Activated effector memory CD4-positive, alpha-beta T cell treated with Interleukin-2 at 50 U/mL for 16 hours (primary cell): ENCODE data around the gene CNPY2.
A peak's percentile ranks its signal among the peaks of the same experiment; 100 is the strongest.
"Not testable (repeated sequence)": the region's sequence is repeated elsewhere in the genome, so short reads cannot be mapped to it uniquely, and the experiment has no call there.

ENCODE experiments used
- DNase-seq: peaks from one replicate; pipeline ENCODE4 v3.0.0-alpha.2; 2020

Gene CNPY2

DNA sequence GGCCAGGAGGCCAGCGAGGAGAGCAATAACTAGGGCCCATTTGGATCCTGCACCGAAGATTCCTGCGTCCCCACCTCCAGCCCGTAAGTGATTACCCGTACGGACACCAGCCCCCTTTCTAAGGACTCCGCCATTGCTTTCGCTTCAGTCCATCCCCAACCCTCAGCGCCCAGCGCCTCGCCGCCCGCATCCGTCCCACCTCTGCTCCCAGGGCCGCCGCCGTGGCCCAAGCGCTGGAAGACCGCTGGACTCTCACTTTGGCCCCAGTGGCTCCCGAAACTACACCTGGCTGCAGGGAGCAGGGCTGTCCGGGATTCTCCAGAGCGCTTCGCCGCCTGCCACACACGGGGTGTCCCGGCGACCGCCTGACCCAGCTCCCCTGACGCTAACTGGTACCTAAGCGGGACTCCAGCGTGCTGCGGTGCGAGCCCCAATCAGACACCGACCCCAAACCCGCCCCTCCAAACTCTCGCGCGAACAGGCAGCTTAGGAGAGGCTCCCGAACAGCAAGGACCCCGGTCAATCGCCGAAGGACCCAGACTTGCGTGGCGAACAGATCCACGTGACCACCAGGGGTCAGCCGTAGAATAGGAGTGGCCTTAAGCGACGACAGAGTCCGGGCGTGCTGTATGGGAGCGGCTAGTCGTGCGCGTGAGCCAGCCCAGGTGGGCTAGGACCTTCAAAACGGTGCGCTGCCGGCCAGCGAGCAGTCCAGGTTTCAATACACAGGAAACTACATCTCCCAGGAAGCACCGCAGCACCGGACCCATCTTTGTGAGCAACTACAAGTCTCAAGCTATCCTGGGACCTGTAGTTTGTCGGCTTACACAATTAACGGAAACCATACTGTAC is at the start of gene CNPY2:
CNPY2 (minus strand) TSS at position 367 of the 852 bp plus-strand sequence. CDS start 771 bp downstream, outside the sequence.
- peak; percentile 86 for DNase-seq

DNA sequence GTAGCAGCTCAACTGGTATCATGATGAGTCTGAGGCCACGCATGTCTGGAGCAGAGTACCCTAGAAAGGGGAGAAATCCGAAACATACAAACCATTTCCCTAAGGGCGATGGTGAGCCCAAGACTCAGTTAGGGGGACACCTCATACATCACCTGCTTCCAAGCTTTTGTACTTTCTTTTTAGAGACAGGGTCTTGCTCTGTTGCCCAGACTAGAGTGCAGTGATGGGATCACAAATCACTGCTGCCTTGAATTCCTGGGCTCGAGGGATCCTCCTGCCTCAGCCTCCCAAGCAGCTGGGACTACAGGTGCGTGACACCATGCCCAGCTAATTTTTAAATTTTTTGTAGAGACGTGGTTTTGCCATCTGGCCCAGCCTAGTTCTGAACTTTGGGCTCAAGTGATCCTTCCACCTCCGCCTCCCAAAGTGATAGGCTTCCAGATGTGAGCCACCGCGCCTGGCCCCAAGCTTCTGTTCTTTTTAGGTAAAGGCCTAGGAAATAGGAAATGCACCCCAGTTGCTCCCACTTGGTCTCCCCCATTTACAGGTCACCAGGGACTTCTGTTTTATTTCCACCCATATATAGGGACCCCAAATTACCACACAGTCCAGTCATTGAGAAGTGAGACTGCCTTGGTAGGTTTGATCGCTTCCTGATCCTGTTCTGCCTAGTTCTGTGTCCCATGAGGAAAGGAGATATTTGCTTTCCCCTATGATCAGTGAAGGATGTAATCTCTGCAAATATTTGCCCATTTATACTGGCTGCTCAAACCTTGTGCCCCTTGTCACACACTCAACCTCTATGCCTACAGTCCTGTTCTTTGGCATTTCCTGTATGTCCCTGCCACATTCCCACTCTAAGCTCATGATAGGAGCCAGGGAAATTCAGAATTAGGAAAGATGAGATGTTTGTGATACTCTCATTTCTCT is 46.6 kb upstream of the CNPY2 start, which contains the start of gene APOF:
APOF (minus strand) TSS at position 728 of the 930 bp plus-strand sequence; CDS start at position 616, 112 bp downstream.
- DNase-seq: no peak

DNA sequence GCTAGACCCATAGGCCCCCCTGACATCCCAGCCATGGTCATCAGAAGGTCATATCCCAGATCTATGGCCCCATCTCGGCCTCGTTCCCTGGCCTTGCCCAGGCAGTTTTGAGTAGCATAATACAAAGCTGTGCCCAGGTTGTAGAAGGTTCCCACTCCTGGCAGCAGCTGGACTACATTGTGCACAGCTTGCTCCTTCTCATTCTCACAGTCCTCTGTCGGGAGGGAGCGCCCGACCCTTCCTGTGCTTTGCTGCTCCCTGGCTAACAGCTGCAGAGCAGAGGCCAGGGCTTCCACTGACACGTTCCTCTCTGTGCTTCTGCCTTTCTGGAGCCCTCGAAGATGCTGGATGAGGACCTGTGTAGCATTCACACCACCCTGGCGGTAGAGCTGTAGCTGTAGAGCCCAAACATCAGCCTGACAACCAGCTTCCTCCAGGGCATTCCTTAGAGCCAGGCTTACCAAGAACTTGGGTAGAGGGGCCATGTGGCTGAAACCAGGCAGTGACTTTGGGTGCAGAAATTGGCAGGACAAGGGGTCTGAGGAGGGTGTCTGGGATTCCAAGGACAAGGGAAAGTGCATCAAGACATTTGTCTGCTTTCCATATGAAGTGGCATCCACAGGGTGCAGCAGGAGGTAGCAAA is 45.8 kb upstream of the CNPY2 start:
- no peak for DNase-seq

DNA sequence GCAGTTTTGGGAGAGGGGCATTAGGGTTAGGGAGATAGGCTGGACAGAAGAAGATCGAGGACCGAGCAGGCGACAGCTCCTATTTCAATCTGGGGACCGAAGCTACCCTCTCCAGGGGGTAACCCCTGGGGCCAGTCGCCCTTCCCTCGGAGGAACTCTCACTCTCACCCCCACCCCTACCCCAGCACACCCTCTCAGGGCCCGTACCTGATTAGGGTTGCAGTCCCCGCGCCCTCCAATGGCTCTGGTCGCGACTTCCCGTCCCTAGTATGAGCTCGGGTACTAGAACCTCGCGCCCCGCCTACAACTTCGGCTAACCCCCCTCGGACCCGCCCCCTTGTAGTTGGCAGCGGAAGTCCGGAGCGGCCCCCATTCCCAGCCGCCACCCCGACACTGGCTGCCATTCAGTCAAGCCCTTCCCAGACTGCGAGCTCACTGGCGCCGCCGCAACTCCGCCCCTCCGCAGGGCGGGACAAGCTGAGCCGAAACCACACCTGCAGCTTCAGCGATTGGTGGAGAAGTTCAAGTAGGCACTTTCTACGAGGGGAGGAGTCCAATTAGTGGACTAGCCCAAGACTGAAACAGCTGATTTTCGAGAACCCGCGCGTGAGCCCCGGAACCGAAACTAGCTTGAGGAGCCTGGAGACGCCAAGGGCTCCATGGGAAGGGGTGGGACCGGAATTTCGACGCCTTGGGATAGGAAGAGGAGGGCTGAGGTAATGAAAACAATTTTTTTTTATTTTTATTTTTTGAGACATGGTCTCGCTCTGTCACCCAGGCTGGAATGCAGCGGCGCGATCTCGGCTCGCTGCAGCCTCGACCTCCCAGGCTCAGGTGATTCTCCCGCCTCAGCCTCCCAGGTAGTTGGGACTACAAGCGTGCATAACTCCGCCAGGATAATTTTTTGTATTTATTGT is 44.3 kb upstream of the CNPY2 start, which contains the start of gene STAT2:
STAT2 (minus strand) TSS at position 257 of the 917 bp plus-strand sequence. CDS start 3,536 bp downstream, outside the sequence.
- peak; percentile 100 for DNase-seq

DNA sequence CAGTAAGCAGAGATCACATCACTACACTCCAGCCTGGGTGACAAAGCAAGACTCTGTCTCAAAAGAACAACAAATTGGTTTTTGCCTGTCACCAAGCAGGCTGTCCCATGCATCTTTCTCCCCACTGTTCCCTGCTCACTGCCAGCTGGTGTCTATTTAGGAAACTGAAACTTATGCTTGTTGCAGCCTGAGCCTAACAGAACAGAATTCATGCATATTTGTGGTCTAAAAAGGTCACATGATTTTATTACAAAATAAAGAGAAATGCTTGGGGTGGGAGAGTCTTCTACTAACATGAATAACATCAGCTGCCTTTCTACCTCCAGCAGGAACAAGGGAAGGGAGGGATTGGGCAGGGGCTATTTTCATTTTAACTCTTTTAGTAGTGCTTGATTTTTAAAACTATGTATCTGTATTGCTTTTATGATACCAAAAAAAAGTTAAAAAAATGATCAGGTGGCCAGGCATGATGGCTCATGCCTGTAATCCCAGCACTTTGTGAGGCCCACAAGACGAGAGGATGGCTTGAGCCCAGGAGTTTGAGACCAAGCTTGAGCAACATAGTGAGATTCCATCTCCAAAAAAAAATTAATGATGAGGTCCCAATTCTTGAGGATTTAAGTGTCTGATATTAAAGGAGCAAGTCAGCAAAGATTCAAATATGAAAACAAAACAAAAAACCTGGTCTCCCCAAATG is 43.2 kb upstream of the CNPY2 start:
- no peak for DNase-seq

DNA sequence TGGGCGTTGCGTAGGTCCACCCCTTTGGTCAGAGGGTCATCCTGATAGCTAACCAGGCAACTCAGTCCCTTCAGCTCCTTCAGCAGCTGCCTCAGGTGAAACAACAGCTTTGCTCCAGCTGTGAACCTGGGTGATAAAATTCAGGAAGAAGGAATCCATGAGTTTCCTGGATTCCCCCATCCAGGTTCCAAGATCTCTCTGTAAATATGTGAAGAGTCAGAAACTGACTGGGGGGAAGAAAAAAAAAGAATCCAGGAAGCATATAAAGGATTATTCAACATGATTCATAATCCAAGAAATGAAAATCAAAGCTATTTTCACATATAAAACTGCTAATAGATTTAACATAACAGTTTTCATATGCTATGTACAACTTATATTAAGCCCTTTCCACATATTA is 35.5 kb upstream of the CNPY2 start:
- DNase-seq: no peak

DNA sequence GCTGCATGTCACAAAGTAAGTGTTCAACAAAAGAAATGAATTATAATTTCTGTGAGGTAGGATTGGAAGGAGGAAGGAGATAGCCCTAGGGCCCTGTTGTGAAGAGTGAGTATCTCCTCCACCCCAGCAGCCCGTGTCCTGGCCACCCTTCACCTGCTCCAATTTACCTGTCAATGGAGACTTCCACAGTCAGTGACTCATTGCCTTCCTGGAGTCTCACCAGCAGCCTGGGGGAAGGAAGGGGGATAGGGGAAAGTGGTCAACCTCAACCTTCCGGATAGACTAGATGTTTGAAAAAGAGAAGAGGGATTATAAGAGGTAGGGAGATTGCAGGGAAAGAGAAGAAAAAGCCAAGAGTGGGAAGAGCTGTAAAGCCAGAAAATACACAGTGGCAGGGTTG is 34.9 kb upstream of the CNPY2 start:
- DNase-seq: no peak

DNA sequence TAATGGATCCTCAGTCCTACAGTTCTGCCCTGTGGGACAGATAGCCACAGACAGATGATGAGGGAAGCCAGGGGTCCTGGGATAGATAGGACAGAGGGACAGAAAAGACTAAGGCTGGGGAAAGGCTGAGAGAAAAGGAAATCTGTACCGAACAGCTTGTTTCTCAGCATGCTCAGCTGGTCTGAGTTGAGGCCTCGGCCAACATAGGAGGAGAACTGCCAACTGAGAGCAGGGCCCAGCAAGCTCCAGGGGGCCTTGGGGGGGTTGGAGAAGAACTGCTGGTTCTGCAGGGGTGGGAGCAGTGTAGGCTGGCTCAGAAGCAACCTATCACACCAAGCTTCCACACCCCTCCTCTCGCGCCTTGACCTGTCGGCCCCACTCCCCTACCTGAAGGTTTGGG is 33.0 kb upstream of the CNPY2 start:
- no peak for DNase-seq

DNA sequence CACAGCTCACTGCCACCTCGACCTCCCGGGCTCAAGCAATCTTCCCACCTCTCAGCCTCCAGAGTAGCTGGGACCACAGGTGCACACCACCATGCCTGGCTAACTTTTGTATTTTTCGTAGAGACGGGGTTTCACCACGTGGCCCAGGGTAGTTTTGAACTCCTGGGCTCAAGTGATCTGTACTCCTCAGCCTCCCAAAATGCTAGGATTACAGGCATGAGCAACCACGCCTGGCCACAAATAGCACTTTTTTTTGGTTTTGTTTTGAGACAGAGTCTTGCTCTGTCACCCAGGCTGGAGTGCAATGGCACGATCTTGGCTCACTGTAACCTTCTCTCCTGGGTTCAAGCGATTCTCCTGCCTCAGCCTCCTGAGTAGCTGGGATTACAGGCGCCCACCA is 31.5 kb upstream of the CNPY2 start:
- DNase-seq: not testable (repeated sequence)

DNA sequence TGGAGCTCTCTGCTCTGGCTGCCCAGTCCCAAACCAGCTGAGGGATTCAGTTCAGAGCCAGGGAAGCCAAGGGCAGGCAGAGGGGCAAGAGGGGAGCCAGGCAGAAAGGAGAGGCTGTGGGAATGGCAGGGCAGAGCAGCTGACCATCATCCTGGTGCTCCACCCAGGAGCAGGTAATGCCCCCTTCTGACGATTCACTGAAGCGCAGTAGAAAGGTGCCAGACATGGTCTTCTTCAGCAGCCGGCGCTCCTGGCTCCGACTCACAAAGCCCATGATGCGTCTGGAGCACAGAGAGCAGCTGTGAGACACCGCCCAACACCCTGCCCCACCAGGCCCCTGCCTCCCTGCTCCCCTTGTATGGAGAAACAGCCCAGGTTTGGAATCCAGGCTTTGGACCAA is 30.9 kb upstream of the CNPY2 start:
- no peak for DNase-seq

DNA sequence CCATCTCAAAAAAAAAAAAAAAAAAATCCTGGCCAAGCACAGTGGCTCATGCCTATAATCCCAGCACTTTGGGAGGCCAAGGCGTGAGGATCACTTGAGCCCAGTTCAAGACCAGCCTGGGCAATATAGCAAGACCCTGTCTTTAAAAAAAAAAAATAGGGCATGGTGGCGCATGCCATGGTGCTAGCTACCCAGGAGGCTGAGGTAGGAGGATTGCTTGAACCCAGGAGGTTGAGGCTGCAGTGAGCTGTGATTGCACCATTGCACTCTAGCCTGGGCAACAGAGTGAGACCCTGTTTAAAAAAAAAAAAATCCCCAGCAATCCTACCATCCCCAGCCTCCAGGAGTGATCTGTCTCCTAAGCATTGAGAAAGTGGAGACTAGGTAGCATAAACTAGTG is 26.5 kb upstream of the CNPY2 start:
- not testable (repeated sequence) for DNase-seq

DNA sequence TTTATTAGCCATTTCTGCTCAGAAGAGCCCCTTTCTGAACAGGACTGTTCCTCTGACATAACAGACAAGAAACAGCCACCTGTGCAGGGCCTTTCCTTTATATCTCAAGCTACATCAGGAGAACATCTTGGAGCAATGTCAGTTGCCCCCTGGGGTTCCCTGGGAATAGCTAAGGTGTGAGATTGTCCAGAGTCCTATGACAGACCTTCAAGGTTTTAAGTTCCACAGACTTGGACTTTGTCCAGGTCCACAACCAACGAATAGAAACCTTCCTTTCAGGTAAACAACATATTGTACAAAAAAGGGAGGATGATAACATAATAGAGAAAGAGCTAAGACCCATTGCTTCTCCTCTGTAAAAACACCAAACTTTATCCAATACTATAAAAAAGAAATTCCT is 25.8 kb upstream of the CNPY2 start:
- DNase-seq: no peak

DNA sequence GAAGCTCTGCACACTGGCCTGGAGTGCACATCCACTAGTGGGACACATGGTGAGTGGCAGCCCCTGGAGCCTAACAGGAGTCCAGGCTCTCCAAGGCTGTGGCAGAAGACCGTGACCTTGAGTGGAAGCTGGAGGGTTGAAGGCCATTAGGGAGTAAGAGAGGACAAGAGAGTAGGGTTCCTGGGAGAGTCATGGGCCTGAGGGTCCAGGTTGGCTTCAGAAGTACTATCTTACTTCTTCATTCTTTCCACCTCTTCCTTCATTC is 23.3 kb upstream of the CNPY2 start:
- no peak for DNase-seq

DNA sequence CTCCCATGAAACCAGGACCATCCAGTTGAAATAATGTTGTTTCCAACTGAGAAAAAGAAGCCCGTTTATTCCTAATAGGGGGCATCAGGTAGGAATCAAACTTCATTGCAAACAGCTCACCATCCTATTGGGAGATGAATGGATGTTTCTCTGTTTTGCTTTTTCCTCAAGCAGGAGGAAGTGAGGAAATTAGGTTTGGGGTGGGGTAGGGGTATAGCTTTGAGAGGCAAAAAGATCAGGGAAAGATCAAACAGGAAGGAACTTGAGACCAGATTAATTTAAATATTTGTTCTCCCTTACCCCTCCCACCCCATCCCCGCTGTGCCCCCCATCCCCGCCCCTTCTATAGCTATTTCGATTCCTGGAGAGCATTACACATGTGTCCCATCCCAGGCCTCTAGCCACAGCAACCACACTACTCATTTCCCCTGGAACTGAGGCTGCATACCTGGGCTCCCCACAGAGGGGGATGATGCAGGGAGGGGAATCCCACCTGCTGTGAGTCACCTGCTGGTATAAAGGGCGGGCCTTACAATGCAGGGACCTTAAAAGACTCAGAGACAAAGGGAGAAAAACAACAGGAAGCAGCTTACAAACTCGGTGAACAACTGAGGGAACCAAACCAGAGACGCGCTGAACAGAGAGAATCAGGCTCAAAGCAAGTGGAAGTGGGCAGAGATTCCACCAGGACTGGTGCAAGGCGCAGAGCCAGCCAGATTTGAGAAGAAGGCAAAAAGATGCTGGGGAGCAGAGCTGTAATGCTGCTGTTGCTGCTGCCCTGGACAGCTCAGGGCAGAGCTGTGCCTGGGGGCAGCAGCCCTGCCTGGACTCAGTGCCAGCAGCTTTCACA is 22.7 kb upstream of the CNPY2 start, which contains the start of gene IL23A:
IL23A (plus strand) TSS at position 577 of the 850 bp plus-strand sequence; CDS start at position 738, 161 bp downstream.
- peak; percentile 75 for DNase-seq

DNA sequence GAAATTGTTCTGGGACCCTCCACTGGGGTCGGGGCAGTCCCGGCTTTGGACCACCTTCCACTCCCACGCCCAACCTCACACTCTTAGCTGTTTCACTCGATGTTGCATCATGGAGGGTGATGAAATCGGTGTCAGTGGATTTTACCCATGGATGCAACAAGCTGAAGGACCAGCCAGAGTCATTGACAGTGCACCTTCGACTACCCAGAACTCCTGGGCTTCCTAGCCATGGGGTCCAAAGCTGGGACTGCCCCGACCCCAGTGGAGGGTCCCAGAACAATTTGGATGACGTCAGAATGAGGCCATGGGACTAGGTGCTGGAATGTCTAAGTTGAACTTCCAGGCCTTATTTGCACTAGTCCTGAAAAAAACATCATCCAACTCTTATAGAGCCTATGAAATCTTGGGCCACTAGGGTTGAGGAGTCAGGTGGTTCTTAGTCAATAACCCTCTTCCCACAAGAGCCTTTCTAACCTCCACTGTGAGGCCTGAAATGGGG is 22.0 kb upstream of the CNPY2 start:
- DNase-seq: no peak

DNA sequence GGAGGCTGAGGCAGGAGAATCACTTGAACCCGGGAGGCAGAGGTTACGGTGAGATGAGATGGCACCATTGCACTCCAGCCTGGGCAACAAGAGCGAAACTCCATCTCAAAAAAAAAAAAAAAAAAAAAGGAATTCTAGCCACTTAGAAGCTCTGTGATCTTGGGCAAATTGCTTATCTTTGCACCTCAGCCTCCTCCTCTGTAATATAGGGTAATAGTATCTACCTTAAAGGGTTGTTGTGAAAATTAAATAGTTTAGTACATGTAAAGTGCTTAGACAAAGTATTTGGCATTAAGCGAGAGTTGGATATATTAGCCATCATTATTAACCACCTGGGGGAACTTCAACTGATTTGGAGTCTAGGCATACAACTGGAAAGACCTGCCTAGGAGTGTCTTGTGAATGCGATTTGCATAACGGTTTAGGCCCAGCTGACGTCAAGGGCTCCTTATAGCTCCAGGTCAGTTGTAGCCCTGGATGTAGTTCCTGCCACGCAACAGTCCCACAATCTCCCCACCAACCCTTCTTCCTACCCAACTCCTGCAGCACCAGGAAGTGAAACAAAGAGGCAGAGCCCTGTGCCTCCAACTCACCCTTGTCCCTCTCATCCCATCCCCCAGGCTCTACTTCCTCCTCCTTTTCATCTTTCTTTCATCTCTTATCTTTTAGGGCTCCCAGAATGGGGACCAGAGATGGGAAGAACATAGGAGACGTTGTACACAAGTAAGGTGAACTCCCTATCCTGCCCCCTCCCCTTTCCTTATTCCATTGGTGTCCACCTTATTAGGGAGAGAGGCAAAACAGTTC is 20.8 kb upstream of the CNPY2 start:
- DNase-seq: no peak

DNA sequence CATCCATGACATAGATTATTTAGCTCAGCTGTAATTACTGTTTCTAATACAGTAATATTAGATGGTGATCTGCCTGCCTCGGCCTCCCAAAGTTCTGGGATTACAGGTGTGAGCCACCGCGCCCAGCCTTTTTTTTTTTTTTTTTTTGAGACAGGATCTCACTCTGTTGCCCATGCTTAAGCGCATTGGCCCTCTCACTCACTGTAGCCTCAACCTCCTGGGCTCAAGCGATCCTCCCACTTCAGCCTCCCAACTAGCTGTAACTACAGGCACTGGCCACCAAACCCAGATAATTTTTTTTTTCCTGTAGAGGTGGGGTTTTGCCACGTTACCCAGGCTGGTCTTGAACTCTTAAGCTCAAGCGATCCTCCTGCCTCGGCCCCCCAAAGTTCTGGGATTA is 19.7 kb upstream of the CNPY2 start:
- not testable (repeated sequence) for DNase-seq

DNA sequence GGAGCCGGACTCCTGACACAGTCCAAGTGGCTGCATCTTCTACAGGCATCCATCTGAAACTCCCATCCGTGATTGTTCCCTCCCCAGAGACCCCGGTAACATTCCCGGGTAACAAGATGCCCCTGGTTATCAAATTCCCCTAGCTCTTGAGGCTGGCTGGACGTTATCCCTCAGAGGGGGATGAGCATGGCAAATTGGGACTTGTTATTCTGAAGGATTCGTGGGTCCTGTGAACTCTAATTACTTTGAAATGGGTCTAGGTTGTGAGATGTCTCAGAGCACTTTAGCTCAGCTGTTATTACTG is 18.7 kb upstream of the CNPY2 start:
- DNase-seq: no peak
